Umbilical cord (tissue), 2 donors: Measurements from ENCODE around the gene PLCB1. TPM values are rescaled to one million over a fixed set of nuclear protein-coding genes. Genes with fewer than 3 reads are reported as not detected.

ENCODE experiments used
- DNase-seq: peaks from one replicate; pipeline ENCODE4 v3.0.0-alpha.2; 2015; ENCODE audit warnings: low spot score
- total RNA-seq: library from RNA; depleted of rRNA; stranded (reverse); fragments of >200 nt; gene quantifications from one replicate; pipeline ENCODE4 v1.2.3, GENCODE V29; 2014; ENCODE audit warnings: low replicate concordance; ENCODE audit not compliant: insufficient read depth

The PLCB1 gene
- total RNA-seq, 1 donor from 2014 or later = 49.1 TPM

DNA sequence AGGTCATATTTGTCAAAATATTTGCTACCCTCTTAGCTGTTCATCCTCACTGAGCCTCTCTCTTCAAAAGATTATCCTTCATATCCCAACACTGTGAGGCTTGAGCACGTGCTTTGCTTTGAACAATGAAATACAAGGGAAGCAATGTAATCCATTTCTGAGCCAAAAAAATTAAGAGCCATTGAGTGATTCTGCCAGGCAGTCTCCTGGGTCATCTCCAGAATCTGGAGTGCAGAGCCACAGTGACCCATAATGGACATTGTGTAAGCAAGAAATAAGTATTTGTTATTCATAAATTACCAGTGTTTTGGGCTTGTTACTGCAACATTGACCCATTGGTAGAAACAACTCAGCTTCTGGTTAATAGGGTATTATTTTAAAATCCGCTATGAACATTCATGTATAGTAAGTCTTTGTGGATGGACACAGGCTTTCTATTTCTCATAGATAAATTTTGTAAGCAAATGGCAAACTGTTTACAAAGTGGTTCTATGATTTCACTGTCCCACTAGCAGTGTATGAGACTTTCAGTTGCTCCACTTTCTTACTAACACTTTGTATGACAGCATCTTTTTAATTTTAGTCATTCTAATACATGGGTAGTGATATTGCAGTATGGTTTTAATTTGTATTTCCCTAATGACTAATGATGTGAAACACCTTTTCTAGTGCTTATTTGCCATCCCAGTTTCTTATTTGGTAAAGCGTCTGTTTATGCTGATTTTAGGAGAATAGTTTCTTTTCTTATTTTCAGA lies 358.2 kb downstream of the PLCB1 start:
- no peak for DNase-seq

DNA sequence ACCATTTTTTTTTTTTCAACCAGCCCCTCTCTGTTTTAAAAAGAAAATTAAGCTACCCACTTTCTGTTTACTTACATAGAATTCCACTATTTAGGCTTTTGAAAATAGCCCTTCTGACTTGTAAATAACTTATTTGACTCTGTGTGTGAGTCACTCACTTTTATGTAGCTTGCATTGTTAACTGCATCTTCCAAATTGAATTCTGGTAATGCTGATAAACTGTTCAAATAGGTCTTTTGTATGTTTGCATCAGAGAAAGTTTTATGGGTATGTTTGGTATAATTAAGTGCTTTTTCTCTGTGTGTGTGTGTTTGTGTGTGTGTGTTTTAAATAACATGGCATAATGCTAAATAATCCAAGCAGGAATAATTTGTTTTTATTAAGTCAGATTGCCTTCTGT lies 360.1 kb downstream of the PLCB1 start:
- no peak for DNase-seq

DNA sequence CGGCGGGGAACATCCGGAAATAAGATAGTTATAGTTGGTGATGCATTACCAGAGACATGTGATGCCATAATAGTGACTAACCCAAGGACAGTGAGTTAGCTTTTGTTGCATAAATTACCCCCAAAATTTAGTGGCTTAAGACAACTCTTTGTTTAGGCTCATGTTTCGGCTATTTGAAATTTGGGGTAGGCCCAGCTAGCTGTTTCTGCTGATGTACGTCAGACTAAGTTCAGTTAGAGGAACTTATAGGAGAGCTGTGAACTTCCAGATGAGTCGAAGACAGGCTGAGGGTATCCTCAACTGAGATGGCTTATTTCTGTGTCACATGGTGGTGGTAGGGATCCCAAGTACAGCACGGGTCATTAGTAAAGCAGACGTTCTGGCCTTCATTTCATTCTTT lies 366.5 kb downstream of the PLCB1 start:
- no peak for DNase-seq

DNA sequence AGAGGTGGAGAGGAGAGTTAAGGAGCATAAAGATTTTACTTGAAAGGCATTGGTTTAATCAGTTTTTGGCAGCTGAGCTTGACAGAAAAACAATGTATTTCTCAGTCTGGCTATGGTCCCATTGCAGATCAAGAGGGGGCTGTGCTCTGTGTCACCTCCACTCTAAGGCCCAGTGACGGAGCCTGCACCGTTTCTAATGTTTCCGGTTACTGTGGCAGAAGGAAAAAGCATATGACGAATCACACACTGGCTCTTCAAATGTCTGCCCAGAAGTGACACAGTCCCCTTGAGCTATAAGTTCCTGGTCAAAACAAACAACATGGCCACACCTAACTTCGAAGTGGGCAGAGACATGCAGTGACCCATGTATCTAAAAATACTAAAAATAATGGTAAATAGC lies 372.0 kb downstream of the PLCB1 start:
- DNase-seq = peak; percentile 12

DNA sequence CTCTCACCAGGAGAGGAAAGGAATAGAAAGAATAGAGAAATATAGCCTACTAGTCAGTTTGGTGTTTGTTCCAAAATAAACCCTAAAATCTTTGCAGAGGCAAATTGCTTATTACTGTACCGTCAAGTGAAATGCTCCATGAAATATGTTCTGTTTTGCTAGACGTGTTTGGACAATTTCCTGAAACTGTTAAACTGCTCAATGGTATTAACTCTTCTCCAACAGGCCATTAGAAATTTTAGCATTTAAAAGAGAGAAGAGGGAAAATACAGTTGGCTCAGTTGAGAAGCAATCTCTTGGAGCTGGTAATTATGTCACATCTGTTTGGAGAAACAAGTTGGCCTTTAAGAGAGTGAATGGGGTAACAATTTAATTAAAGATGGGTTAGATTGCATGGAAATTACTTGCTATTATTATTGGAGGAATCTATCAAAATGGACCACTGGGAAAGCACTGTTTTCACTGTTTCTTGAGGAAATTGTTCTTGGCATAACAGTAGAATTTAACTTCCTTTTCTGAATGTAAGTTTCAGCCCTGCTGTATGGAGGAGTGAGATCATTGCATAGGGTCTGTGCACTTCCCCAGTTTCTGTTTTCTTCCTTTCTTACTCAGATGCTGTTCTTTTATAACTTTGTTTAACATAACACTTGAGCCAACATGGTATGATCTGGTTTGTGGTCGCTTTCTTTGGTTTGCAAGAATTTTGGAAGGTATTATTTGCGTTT lies 373.6 kb downstream of the PLCB1 start:
- no peak for DNase-seq

DNA sequence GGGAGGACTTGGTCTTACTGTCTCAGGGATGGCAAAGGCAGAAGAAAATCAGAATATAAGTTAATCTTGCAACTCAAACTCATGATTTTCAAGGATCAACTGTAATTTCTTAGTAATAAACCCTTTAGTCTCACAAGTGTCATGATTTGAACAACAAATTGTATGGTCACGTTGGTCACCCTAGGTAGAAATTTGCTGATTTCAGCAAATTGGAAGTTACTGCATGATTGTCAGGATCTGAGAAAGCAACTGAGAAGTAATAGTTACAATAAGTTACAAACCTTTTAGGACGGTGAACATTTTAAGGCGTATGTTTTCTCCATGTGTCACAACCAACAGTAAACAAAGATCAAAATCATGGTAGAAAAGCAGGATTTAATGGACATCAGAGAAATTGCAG lies 375.2 kb downstream of the PLCB1 start:
- DNase-seq = no peak

DNA sequence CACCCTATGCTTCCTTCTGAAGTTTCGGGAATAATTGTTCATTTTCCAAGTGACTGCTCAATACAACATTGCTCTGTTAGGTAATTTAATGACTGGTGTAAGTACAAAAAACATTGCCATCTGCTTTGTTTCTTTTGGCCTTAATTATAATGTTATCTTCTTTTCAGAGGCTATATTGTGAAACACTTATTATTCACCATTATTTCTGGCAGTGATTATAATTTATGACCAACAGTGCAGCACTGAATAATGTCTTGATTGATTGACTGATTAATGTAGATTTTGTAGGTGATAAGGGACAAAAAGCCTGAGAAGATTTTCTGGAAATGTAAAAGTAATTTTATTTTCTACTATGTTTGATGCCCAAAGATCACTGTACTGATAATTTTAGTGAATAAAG lies 377.7 kb downstream of the PLCB1 start:
- no peak for DNase-seq

DNA sequence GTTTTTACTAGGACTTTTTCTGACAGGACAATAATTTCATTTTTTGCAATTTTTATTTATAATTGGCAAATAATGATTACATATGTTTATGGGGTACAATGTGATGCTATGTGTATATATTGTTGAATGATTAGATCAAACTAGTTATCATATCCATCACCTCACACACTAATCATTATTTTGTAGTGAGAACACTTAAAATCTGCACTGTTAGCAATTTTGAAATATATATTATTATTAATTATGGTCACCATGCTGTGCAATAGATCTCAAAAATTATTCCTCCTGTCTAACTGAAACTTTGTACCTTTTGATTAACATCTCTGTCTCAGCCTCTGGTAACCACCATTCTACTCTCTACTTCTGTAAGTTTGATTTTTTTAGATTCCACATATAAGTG lies 378.7 kb downstream of the PLCB1 start:
- DNase-seq = no peak

DNA sequence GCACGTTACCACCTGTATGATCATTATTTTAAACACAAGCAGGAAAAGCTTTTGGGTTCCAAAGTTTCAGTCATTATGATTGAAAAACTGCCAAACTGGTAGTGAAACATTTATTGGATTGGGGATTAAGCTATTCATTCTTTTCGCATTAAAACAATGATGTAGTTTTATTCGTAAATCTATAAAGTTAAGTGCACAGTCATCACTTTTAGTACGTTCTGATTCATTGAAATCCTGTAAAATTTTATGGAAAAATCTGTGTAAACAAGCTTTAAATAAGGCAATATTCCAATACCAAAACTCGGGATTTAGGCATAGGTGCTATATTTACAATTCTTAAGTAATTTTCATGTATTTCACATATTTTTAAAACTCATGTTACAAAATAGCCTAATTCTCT lies 379.9 kb downstream of the PLCB1 start:
- no peak for DNase-seq

DNA sequence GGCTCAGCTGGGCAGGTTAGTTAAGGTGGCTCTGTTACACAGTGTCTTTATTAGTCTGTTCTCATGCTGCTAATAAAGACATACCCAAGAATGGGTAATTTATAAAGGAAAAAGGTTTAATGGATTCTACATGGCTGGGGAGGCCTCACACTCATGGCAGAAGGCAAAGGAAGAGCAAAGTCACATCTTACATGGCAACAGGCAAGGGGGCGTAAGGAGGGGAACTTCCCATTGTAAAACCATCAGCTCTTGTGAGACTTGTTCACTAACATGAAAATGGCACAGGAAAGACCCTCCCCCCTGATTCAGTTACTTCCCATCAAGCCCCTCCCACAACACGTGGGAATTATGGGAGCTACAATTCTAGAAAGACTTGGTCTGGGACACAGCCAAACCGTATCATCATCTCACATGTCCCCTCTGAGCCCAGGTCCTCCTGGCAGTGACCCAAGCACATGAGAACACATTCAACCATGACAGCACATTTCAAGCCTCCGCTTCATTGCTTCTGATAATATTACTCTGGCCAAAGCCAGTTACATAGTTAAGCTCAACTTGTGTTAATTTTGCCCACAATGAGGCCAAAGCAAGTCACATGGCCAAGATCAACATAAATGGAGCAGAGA lies 383.9 kb downstream of the PLCB1 start:
- no peak for DNase-seq

DNA sequence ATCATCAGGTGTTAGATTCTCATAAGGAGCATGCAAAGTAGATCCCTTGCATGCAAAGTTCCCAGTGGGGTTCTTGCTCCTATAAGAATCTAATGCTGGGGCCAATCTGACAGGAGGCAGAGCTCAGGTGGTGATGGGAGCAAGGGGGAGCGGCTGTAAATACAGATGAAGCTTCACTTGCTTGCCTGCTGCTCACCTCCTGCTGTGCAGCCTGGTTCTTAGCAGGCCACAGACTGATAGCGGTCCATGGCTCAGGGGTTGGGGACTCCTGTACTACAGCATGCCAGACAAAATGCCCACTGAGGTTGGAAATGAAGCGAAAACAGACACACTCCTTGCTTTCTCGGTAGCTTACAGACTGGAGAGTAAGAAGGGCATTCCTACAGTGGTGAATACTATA lies 386.8 kb downstream of the PLCB1 start:
- no peak for DNase-seq

DNA sequence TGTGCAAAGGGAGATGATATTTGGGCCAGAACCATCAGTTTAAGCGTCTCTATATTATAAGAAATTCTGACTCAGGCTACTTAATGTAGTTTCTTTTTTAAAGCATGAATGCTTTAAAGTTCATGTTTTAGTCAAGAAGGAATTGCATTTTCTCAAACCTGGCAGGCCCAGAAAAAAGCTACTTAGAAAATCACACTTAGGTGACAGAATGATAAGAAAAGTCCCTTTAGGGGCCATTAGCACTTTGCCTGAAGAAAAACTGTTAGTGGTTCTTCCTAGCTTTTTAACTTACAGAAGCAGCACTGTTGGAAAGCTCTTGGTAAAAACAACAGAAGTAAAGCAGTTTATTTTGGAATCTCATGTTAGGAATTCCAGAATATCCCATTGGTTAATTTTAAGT lies 387.8 kb downstream of the PLCB1 start:
- no peak for DNase-seq

DNA sequence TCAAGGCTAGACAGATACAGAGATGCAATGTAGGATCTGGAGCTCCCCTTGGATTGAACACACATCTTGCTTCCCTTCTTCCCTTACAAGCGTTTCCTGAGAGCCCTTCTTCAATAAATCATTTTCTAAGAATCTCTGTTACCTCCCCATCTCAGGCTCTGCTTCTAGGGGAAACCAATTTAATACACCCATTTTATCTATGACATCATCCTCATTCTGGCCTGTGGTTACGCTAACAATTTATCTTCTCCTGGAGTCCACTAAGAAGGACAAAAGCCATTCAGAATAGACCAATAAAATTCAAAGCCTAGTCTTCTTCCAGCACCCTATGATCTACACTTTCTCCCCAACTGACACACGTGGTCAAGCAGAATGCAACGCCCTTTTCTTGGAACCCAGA lies 390.1 kb downstream of the PLCB1 start:
- no peak for DNase-seq

DNA sequence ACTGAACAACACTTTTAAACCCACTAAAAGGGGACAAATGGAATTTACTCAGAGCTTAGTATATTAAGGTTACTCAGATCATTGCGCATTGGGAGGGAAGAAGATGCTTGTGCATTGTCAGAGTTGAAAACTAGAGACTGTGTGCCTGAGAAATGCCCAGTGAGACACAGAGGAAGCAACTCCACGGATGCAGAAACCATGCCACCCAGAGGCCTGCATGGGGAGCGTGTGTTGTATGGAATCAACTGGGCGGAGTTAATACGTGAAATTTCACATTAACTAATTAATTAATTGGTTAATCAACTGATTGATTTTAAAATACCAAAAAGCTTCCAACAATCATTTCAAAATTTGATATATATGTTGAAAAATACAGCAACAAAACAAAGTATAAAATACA lies 391.6 kb downstream of the PLCB1 start:
- DNase-seq = no peak

DNA sequence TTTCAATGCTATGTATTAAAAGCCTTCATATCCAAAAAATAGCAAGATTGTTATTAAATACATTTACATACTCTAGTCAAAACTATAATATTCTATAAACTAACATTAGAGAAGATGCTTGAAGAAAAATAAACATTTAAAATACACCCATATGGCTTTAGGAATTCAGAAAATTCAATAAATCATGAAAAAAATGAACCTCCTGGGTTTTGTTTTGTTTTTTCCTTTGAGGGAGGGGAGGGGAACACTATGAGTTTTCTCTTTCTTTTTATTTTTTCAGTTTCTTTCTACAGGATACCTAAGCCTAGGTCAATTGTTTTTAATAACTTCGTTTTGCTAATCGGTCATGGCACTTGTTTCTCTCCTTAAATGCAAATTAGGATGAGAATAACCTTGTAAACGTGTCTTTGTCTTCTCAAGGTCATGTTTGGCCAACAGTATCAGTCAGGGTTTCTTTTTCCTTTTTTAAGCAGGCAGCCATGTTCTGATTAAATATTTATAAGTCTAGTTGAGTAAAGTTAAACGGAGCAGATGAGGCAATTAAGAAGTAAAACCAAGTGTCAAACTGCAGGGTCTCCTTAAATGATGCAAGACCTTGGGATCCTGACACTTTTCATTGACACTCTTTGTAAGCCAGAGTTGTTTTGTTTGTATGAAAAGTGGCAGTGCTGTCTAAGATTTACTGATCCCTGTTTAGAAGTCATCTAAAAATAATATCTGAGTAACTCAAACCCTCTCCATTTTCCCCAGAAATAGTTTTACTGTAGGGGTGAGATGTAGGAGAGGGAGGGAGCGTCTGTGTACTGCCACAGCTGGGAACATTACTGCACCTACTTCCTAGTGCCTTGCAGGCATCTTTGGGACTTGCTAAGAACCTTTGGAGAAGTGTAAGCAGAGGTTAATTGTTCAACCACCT lies 392.3 kb downstream of the PLCB1 start:
- DNase-seq = no peak

DNA sequence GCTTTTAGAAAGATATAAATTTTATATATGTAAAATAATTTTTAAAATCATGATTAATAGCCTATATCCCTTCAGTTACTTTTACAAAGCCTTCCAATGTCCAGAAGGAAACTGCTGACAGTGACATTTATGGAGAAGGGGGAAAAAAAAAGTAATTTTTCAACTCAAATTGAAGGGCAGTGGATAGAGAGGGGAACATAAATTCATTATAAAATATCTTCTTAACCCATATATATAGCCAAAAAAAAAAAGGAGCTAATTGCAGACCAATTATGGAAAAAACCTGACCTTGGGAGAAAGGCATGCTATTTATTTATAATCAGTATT lies 392.9 kb downstream of the PLCB1 start:
- DNase-seq = no peak

DNA sequence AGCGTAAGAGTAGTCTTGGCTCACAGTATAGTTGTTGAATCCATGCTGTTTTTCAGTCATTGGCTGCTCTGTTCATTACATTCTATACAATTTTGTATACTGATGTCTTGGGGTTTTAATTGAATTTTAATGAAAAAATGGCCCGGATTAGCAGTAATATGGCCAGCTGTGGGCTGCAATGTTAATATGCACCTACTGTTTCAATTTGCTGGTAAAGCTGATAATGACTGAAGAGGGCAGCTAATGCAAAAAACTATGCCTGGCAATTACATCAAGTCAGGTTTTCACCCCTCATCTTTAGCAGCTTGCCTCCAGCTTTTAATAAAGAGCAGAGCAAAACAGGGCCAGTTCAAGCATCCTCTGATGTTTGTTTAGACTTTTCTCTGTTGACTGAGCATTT lies 394.5 kb downstream of the PLCB1 start:
- DNase-seq = no peak

DNA sequence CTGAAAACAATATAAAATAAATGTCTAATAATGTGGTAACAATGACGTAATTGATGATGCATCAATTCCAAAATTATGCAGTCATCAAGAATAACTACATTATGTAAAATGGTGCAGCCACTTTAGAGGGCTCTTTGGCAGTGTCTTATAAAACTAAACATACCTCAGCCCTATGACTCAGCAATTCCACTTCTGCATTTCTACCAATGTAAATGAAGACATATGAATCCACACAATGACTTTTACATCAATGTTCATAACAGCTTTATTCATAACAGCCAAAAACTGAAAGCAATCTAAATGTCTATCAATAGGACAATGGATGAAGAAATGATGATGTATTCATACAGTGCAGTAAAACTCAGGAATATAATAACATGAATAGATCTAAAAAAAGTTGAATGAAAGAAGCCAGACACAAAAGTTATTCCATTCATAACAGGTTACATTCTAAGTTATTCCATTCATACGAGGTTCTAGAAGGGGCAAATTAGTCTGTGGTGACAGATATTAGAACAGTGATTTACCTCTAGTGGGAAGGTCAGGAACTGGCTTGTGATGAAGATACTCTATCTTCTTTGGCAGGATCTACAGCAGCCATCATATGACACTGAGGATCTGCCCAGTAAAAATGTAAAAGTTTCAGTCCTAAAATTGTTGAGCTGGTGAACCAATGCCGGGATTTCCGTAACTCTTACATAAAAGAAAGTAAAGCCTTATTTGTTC lies 396.1 kb downstream of the PLCB1 start:
- no peak for DNase-seq

DNA sequence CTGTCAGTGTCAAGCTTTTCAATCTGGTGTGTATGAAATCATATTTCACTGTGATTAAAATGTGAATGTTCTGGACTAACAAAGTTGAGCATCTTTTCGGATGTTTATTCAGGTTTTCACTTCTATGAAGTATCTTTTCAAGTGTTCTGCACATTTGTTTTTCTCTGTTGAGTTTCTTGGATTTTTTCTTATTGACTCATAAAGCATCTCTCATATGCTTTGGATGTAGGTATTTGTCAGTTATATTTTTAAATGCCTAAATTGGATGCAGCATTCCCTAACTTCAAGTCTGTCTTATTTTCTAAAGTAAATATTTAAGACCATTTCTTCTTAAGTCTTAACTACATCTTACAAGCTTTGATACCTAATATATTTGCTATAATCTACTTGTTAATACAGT lies 398.0 kb downstream of the PLCB1 start:
- DNase-seq = no peak

DNA sequence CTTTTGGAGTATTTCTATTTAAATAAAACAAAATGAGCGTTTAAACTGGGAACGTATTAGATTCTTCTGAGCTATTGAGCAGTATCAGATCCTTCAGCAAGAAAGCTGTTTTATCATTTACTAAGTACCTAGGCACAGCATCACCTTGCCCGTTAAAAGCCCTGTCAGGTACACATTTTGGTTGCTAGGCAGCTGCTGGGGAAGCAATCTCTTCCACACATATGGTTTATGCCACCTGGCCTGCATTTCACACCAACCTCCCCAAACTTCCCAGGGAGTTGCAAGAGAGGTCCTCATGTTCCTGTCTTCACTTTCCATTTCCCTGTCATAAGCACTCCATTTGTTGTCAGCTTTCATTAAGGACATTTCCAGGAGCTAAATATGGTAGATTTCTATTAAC lies 400.1 kb downstream of the PLCB1 start:
- no peak for DNase-seq

DNA sequence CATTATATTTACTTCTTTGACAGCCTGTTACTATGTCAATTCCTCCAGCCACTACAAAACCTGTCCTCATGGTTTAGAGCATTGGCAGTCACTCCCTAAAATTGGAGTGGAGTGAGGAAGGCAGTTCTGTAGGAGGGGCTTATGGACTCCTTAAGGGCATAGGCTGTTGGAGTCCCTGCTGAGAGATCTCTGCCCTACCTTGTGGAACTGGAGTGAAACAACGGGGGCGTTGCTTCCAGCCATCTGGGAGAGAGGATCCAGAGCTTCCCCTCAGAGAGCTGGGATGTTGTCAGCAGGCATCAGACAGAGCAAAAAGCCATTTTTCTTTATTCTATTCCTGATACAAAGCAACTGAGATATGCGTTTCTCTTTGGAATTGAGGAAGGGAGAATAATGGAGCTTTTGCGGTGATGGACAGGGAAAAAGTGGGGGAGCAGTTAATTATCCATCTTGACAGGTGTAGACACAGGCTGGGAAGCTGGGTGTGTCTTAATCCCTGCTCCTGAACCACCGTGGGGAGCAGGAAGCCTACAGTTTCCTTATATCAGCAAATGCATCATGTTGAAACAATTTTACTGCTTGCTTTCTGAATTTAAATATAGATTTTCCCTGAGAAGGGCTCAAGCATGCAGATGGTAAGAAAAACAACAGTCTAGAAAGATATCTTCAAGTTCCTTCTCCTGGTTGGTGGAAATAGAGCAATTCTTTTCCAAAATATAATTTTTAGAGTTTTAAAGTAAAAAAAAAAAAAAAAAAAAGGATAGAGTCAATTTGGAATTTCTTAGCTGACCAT lies 402.5 kb downstream of the PLCB1 start:
- DNase-seq = no peak
